K562 (cell line): ENCODE data around the gene WWC2. TPM values are rescaled to one million over a fixed set of nuclear protein-coding genes. Genes with fewer than 3 reads are reported as not detected.

Experiments used
- ATAC-seq: fragments of 200-7000 bp; cut with Tn5 transposase; 3 replicates; pipeline ENCODE4 v1.9.1; 2020; ENCODE audit warnings: moderate library complexity
- BruUV-seq: library from RNA; stranded (reverse); fragments of 400-500 nt; replicated peaks from 2 replicates; lab custom pipeline; 2021; lab: Mats Ljungman, UMichigan
- CTCF ChIA-PET: fragments of 300-600 bp; formaldehyde crosslinking; extraction: SDS; loops from one replicate; lab custom pipeline; 2021; ENCODE audit warnings: low intra/inter-chr PET ratio; lab: Yijun Ruan, JAX
- POLR2A ChIA-PET: fragments of 300-600, 350-650 bp; sonication (Branson Sonifier 250); formaldehyde crosslinking; extraction: SDS; loops from one replicate; lab custom pipeline; 2021; ENCODE audit warnings: antibody characterized with exemption, inconsistent platforms; lab: Yijun Ruan, JAX
- DNase-seq, 4 experiments: peaks; one replicate each; pipeline versions ENCODE4 v3.0.0 to v3.0.0-alpha.2; 2011 to 2018; ENCODE audit warnings: low spot score in 3 of 4, mixed read lengths in 3 of 4; ENCODE audit errors: extremely low read depth in 1 of 4
- FAIRE-seq: peaks from 2 replicates; lab custom pipeline; 2011; peaks lifted over from hg19 to GRCh38; lab: Jason Lieb, UNC
- H2AFZ ChIP-seq: 2 replicates; pipeline ENCODE4 v1.6.0; 2011; ENCODE audit warnings: low read depth, low read length, control low read depth, inconsistent platforms
- H3K27ac ChIP-seq: fragments of 200-600 bp; 3 replicates; pipeline ENCODE4 v1.8.0; 2011; ENCODE audit warnings: low read depth, mild to moderate bottlenecking, control low read depth, inconsistent platforms, low read length, moderate library complexity, mixed read lengths; ENCODE audit errors: extremely low read depth
- H3K27me3 ChIP-seq, 2 experiments: fragments of 300-600 bp in 1 of 2; 2 replicates in 1 of 2; 3 replicates in 1 of 2; pipeline versions ENCODE4 v1.6.0 to v1.8.0; 2011; ENCODE audit warnings: inconsistent platforms in 2 of 2, low read length in 2 of 2, mild to moderate bottlenecking in 1 of 2, mixed read lengths in 1 of 2, moderate library complexity in 1 of 2; ENCODE audit not compliant: control insufficient read depth in 2 of 2, insufficient read depth in 2 of 2
- H3K36me3 ChIP-seq: fragments of 300-600 bp; 3 replicates; pipeline ENCODE4 v1.8.0; 2011; ENCODE audit warnings: mild to moderate bottlenecking, low read length, inconsistent platforms; ENCODE audit not compliant: control insufficient read depth, insufficient read depth
- H3K4me1 ChIP-seq, 2 experiments: fragments of 200-600 bp in 1 of 2; replicated peaks in 1 of 2; 2 replicates in 1 of 2; 3 replicates in 1 of 2; pipeline versions ENCODE4 v1.5.1 to v1.8.0; 2011; ENCODE audit warnings: inconsistent platforms in 2 of 2, low read length in 2 of 2, mild to moderate bottlenecking in 1 of 2, mixed read lengths in 1 of 2, moderate library complexity in 1 of 2; ENCODE audit not compliant: control insufficient read depth in 2 of 2, insufficient read depth in 2 of 2
- H3K4me2 ChIP-seq: 2 replicates; pipeline ENCODE4 v1.6.1; 2011; ENCODE audit warnings: low read length, control low read depth, inconsistent platforms, mixed read lengths; ENCODE audit not compliant: insufficient read depth
- H3K4me3 ChIP-seq: fragments of 200-600 bp; sonication (generic), shearing (Covaris generic); 2 replicates; pipeline ENCODE4 v1.5.1; 2016; ENCODE audit warnings: control low read depth, inconsistent platforms
- H3K79me2 ChIP-seq: fragments of 200-600 bp; 3 replicates; pipeline ENCODE4 v1.8.0; 2011; ENCODE audit warnings: low read length, inconsistent platforms; ENCODE audit not compliant: control insufficient read depth, insufficient read depth
- H3K9ac ChIP-seq, 2 experiments: 2 replicates each; pipeline versions ENCODE4 v1.6.0 to v1.6.1; 2011; ENCODE audit warnings: low read depth in 2 of 2, low read length in 2 of 2, control low read depth in 1 of 2, inconsistent platforms in 1 of 2, mild to moderate bottlenecking in 1 of 2, mixed read lengths in 1 of 2; ENCODE audit not compliant: insufficient read depth in 1 of 2
- H3K9me1 ChIP-seq: one replicate; pipeline ENCODE4 v1.6.0; 2011; ENCODE audit warnings: inconsistent platforms, mild to moderate bottlenecking, low read length, moderate library complexity; ENCODE audit not compliant: control insufficient read depth, insufficient read depth
- H3K9me3 ChIP-seq: replicated peaks from 2 replicates; pipeline ENCODE4 v1.5.1; 2011; ENCODE audit warnings: low read depth, low read length, inconsistent platforms; ENCODE audit not compliant: control insufficient read depth, insufficient read depth
- H4K20me1 ChIP-seq: replicated peaks from 2 replicates; pipeline ENCODE4 v1.6.1; 2011; ENCODE audit warnings: low read length, inconsistent platforms, mixed read lengths; ENCODE audit not compliant: control insufficient read depth, insufficient read depth
- CSDE1 ChIP-seq, 2 experiments: fragments of 450-650 bp; IDR thresholded peaks; 2 replicates each; pipeline ENCODE4 v1.6.1; 2016; ENCODE audit warnings: mild to moderate bottlenecking in 1 of 2
- FOXP1 ChIP-seq: sonication (generic); formaldehyde crosslinking; IDR thresholded peaks from 2 replicates; pipeline ENCODE4 v1.8.0; 2022; ENCODE audit warnings: mild to moderate bottlenecking, missing genetic modification reagents
- POLR2A ChIP-seq: fragments of 450-650 bp; conservative IDR thresholded peaks from 2 replicates; pipeline ENCODE4 v1.6.1; 2016
- POLR3A ChIP-seq: IDR thresholded peaks from 2 replicates; pipeline ENCODE4 v1.6.1; 2011; ENCODE audit warnings: borderline replicate concordance, mild to moderate bottlenecking, moderate library complexity; ENCODE audit not compliant: insufficient read length, insufficient read depth; ENCODE audit errors: extremely low read depth
- PYGO2 ChIP-seq: fragments of 450-650 bp; IDR thresholded peaks from 2 replicates; pipeline ENCODE4 v1.6.1; 2016; ENCODE audit warnings: mild to moderate bottlenecking, missing genetic modification characterization, moderate library complexity, missing compliant biosample characterization
- SRSF9 ChIP-seq: fragments of 200-400 bp; formaldehyde crosslinking; IDR thresholded peaks from 2 replicates; pipeline ENCODE4 v1.6.1; 2017; ENCODE audit warnings: low read depth, low read length, borderline replicate concordance
- ZBTB12 ChIP-seq: fragments of 250-450 bp; sonication (Bioruptor Pico); IDR thresholded peaks from 2 replicates; pipeline ENCODE4 v1.4.0; 2020
- WGBS: fragments of 100-300 bp; shearing (Covaris generic); methylation state at CpG from one replicate; pipeline ENCODE4 v1.1.6; 2016; ENCODE audit warnings: low coverage, mixed read lengths; ENCODE audit not compliant: insufficient coverage; ENCODE audit errors: missing lambda C conversion rate; 5-methylcytosine and 5-hydroxymethylcytosine counted together
- in situ Hi-C: fragments of 300-500 bp; cut with MboI; formaldehyde crosslinking; loops from 4 replicates; pipeline ENCODE4 v1.15.0; 2018; ENCODE audit warnings: inconsistent platforms, mixed read lengths
- intact Hi-C: fragments of 100-400 bp; cut with micrococcal nuclease; formaldehyde crosslinking; loops from 2 replicates; pipeline ENCODE4 v1.14.2; 2022
- polyA plus RNA-seq, 8 experiments: library from polyadenylated mRNA; depleted of rRNA in 4 of 8; stranded (reverse) in 5 of 8; unstranded in 3 of 8; fragments of >200 nt; fragmentation: Nextera tagmentation in 2 of 8; fragmentation: Illumina TruSeq in 1 of 8; extraction: Ambion mirVana in 2 of 8; extraction: Trizol in 1 of 8; gene quantifications; 2 replicates each; pipeline versions ENCODE4 v1.2.1 to v1.2.3, GENCODE V29; 2011 to 2014; ENCODE audit warnings: inconsistent platforms in 1 of 8, missing spikeins in 1 of 8
- total RNA-seq, 7 experiments: library from RNA; depleted of rRNA in 6 of 7; stranded (reverse); fragments of >200 nt in 6 of 7; fragmentation: Illumina TruSeq in 2 of 7; extraction: Trizol in 2 of 7; gene quantifications; 2 replicates each; pipeline versions ENCODE4 v1.2.1 to v1.2.3, GENCODE V29; 2011 to 2021; ENCODE audit warnings: low replicate concordance in 1 of 7

The WWC2 gene
- total and polyA plus RNA-seq, 9 of the 15 experiments (the other 6 are each of a cell fraction or from before 2014, with no cell fraction given): 3.7 to 39.4 (median 19.6) TPM

GRCh38 chr4:183072176-183072575, 26.9 kb upstream of the WWC2 start:
- intact Hi-C loops: loop anchor here (2.0 to 5.0 kb wide), 3 partner anchors 65 to 335 kb away; no protein-coding TSS in a partner anchor

More at GRCh38 chr4:183072176-183072575, 26.9 kb upstream of the WWC2 start:
- CTCF ChIA-PET: interaction anchor here (0.6 to 4.8 kb wide), 3 partner anchors 20 to 190 kb away, joined by 3 to 44 read pairs (median 3); no protein-coding TSS in a partner anchor
- DNase-seq (no peak), ATAC-seq (no peak), FAIRE-seq (no peak)
- no peaks in the 10 kb centered on the region for H3K79me2 ChIP-seq
- no peak overlapping the region for H3K27ac ChIP-seq
- no peak overlapping the region for H3K9ac ChIP-seq
- BruUV-seq: no TSS peak
- H3K9me3 ChIP-seq: no peaks in the 10 kb centered on the region
- H3K36me3 ChIP-seq: no peaks in the 10 kb centered on the region
- H4K20me1 ChIP-seq: no peaks in the 10 kb centered on the region
- POLR2A ChIA-PET: no interaction called here
- H3K9me1 ChIP-seq: no peaks in the 10 kb centered on the region
- H3K4me1 ChIP-seq: no peaks in the 10 kb centered on the region
- no peak for TF ChIP-seq SRSF9
- TF ChIP-seq CSDE1 (IDR thresholded peaks at IDR 0.05): no peak
- no peak for TF ChIP-seq ZBTB12 (CRISPR knock-in tag)
- no peak for TF ChIP-seq FOXP1
- no peak for TF ChIP-seq POLR2A
- TF ChIP-seq PYGO2: no peak
- TF ChIP-seq POLR3A: no peak
- no peak overlapping the region for H3K4me2 ChIP-seq
- no peak overlapping the region for H2AFZ ChIP-seq
- in situ Hi-C loops: loop anchor here (5.0 to 10.0 kb wide), 3 partner anchors 140 to 333 kb away; no protein-coding TSS in a partner anchor
- H3K27me3 ChIP-seq: no peaks in the 10 kb centered on the region
- 87% methylated on average over 2 of the region's 2 CpGs for WGBS
- no peak overlapping the region for H3K4me3 ChIP-seq
